H1 (cell line): ENCODE data around the gene GRK5.

Source experiments
- ATF2 ChIP-seq: IDR thresholded peaks from 2 replicates; pipeline ENCODE4 v1.6.1; 2012; ENCODE audit warnings: low read length, inconsistent platforms
- CBX5 ChIP-seq: fragments of 300-800, 300-1000 bp; sonication (generic); IDR thresholded peaks from 2 replicates; pipeline ENCODE4 v1.7.1; 2016; ENCODE audit warnings: antibody characterized with exemption, low read length, low read depth
- CEBPB ChIP-seq: IDR thresholded peaks from 2 replicates; pipeline ENCODE4 v1.6.1; 2012; ENCODE audit warnings: low read depth, low read length
- CHD1 ChIP-seq: IDR thresholded peaks from 2 replicates; pipeline ENCODE4 v1.6.1; 2012; ENCODE audit warnings: low read depth, low read length, improper control_type of control experiment
- CTCF ChIP-seq, 3 experiments: IDR thresholded peaks; 1 replicate in 2 of 3; 2 replicates in 1 of 3; pipeline versions ENCODE4 v1.5.1 to v1.6.1; 2011; ENCODE audit warnings: low read length in 3 of 3, mild to moderate bottlenecking in 3 of 3, inconsistent platforms in 2 of 3, low read depth in 1 of 3, moderate library complexity in 1 of 3; ENCODE audit not compliant: insufficient read depth in 1 of 3; ENCODE audit errors: control extremely low read depth in 1 of 3
- EP300 ChIP-seq, 2 experiments: IDR thresholded peaks; 1 replicate in 1 of 2; 2 replicates in 1 of 2; pipeline ENCODE4 v1.6.1; 2011 to 2012; ENCODE audit warnings: low read depth in 2 of 2, low read length in 2 of 2, mild to moderate bottlenecking in 2 of 2, borderline replicate concordance in 1 of 2, inconsistent platforms in 1 of 2, moderate library complexity in 1 of 2
- HDAC6 ChIP-seq: IDR thresholded peaks from one replicate; pipeline ENCODE4 v1.7.1; 2012; ENCODE audit warnings: low read depth, mild to moderate bottlenecking, inconsistent platforms, low read length, moderate library complexity
- POLR2A ChIP-seq, 2 experiments: IDR thresholded peaks; 1 replicate in 1 of 2; 2 replicates in 1 of 2; pipeline ENCODE4 v1.6.1; 2011; ENCODE audit warnings: low read depth in 2 of 2, low read length in 2 of 2, mild to moderate bottlenecking in 2 of 2; ENCODE audit errors: control extremely low read depth in 1 of 2
- POLR2AphosphoS5 ChIP-seq: IDR thresholded peaks from 2 replicates; pipeline ENCODE4 v1.6.1; 2011; ENCODE audit warnings: low read depth, low read length
- RFX5 ChIP-seq: IDR thresholded peaks from 2 replicates; pipeline ENCODE4 v1.6.1; 2011; ENCODE audit warnings: low read depth, low read length, improper control_type of control experiment, borderline replicate concordance
- RXRA ChIP-seq: IDR thresholded peaks from 2 replicates; pipeline ENCODE4 v1.6.1; 2011; ENCODE audit warnings: low read depth, mild to moderate bottlenecking, low read length, moderate library complexity; ENCODE audit not compliant: insufficient read depth
- SP1 ChIP-seq: IDR thresholded peaks from 2 replicates; pipeline ENCODE4 v1.6.1; 2011; ENCODE audit warnings: low read depth, low read length
- YY1 ChIP-seq: IDR thresholded peaks from 2 replicates; pipeline ENCODE4 v1.6.1; 2011; ENCODE audit warnings: low read depth, mild to moderate bottlenecking, low read length

GRCh38 chr10:119348516-119349240 lies 141.3 kb downstream of the GRK5 start:
- TF ChIP-seq POLR2AphosphoS5 = no peak
- TF ChIP-seq CEBPB = no peak
- TF ChIP-seq CTCF (IDR thresholded peaks at IDR 0.05; ENCODE audit: control extremely low read depth in 1 of 3, insufficient read depth in 1 of 3, low read depth in 1 of 3, low read length in 3 of 3) = no peak
- no peak for TF ChIP-seq RXRA
- no peak for TF ChIP-seq POLR2A (IDR thresholded peaks at IDR 0.05; ENCODE audit: control extremely low read depth in 1 of 2, low read depth in 2 of 2, low read length in 2 of 2)
- no peak for TF ChIP-seq SP1
- TF ChIP-seq ATF2 = no peak
- no peak for TF ChIP-seq HDAC6
- TF ChIP-seq EP300 (IDR thresholded peaks at IDR 0.05; ENCODE audit: borderline replicate concordance in 1 of 2, low read depth in 2 of 2, low read length in 2 of 2) = no peak
- TF ChIP-seq RFX5 = no peak
- no peak for TF ChIP-seq YY1
- TF ChIP-seq CHD1 = no peak
- no peak for TF ChIP-seq CBX5
